Activated B cell treated with CpG ODN at 0.5 μM for 24 hours (primary cell): Measurements from ENCODE around the gene USP25. TPM values are rescaled to one million over a fixed set of nuclear protein-coding genes. Genes with fewer than 3 reads are reported as not detected.
A peak's percentile ranks its signal among the peaks of the same experiment; 100 is the strongest.

Experiments
- ATAC-seq: fragments of 200-7000 bp; cut with Tn5 transposase; one replicate; pipeline ENCODE4 v1.10.0; 2021; ENCODE audit warnings: low read depth, mild to moderate bottlenecking, moderate library complexity
- CTCF ChIA-PET: fragments of 350-600 bp; sonication (Branson Sonifier 250); formaldehyde crosslinking; loops from one replicate; lab custom pipeline; 2021; ENCODE audit warnings: antibody characterized with exemption; lab: Charles Lee
- POLR2A ChIA-PET: fragments of 350-600 bp; sonication (Branson Sonifier 250); formaldehyde crosslinking; loops from one replicate; lab custom pipeline; 2021; ENCODE audit warnings: antibody characterized with exemption; lab: Charles Lee
- DNase-seq: peaks from one replicate; pipeline ENCODE4 v3.0.0; 2022
- H3K27ac Mint-ChIP-seq: one replicate; pipeline ENCODE4 v1.8.0; 2020; ENCODE audit warnings: mixed read lengths
- H3K27me3 Mint-ChIP-seq: one replicate; pipeline ENCODE4 v1.8.0; 2021; ENCODE audit warnings: mixed read lengths
- H3K36me3 Mint-ChIP-seq: one replicate; pipeline ENCODE4 v1.8.0; 2021; ENCODE audit warnings: low read depth, mixed read lengths
- H3K4me1 Mint-ChIP-seq: one replicate; pipeline ENCODE4 v1.8.0; 2021; ENCODE audit warnings: mixed read lengths
- H3K4me3 Mint-ChIP-seq: one replicate; pipeline ENCODE4 v1.8.0; 2020; ENCODE audit warnings: mild to moderate bottlenecking, mixed read lengths
- H3K9me3 Mint-ChIP-seq: one replicate; pipeline ENCODE4 v1.8.0; 2020; ENCODE audit warnings: mixed read lengths
- CTCF ChIP-seq: fragments of 200-600 bp; IDR thresholded peaks from one replicate; pipeline ENCODE4 v1.8.0; 2022; ENCODE audit warnings: antibody characterized with exemption, mild to moderate bottlenecking
- intact Hi-C: fragments of 100-400 bp; cut with micrococcal nuclease; formaldehyde crosslinking; loops from one replicate; pipeline ENCODE4 v1.15.1; 2024
- total RNA-seq: library from RNA; stranded (reverse); gene quantifications from 2 replicates; pipeline ENCODE4 v1.2.3, GENCODE V29; 2022

The USP25 gene
- total RNA-seq, 1 donor from 2014 or later = 38.3 TPM

GRCh38 chr21:15870819-15871218, 141.0 kb downstream of the USP25 start:
- Mint-ChIP-seq H3K4me1 (peaks cover 14% of the 10 kb centered on the region), H3K9me3 (peaks cover 4% of the 10 kb centered on the region), H3K4me3 (peak overlapping the region; percentile 24), H3K27me3 (no peaks in the 10 kb centered on the region), H3K27ac (no peak overlapping the region), H3K36me3 (peaks cover 62% of the 10 kb centered on the region)
- no peak for TF ChIP-seq CTCF
- intact Hi-C loops = loop anchor here (10.0 kb wide), 1 partner anchor 136 kb away; no protein-coding TSS in a partner anchor
- ATAC-seq (no peak), DNase-seq (no peak)
- CTCF ChIA-PET = no interaction called here
- POLR2A ChIA-PET = no interaction called here

GRCh38 chr21:15872236-15872635, 142.5 kb downstream of the USP25 start:
- no peak for ATAC-seq
- POLR2A ChIA-PET = no interaction called here
- H3K36me3 Mint-ChIP-seq = peaks cover 63% of the 10 kb centered on the region

GRCh38 chr21:15874615-15875014, 144.8 kb downstream of the USP25 start:
- POLR2A ChIA-PET = no interaction called here
- ATAC-seq = no peak
- intact Hi-C loops = loop anchor here (10.0 kb wide), 1 partner anchor 140 kb away; no protein-coding TSS in a partner anchor

More at GRCh38 chr21:15872236-15872635, 142.5 kb downstream of the USP25 start:
- H3K4me3 Mint-ChIP-seq = no peak overlapping the region
- no peaks in the 10 kb centered on the region for H3K27me3 Mint-ChIP-seq
- peaks cover 14% of the 10 kb centered on the region for H3K4me1 Mint-ChIP-seq
- no peak overlapping the region for H3K27ac Mint-ChIP-seq
- DNase-seq = no peak
- H3K9me3 Mint-ChIP-seq = peaks cover 5% of the 10 kb centered on the region
- intact Hi-C loops = loop anchor here (10.0 kb wide), 1 partner anchor 137 kb away; no protein-coding TSS in a partner anchor
- CTCF ChIA-PET = no interaction called here
- no peak for TF ChIP-seq CTCF

GRCh38 chr21:15875286-15875685, 145.5 kb downstream of the USP25 start:
- ATAC-seq = no peak
- intact Hi-C loops = loop anchor here (10.0 kb wide), 1 partner anchor 140 kb away; no protein-coding TSS in a partner anchor
- peaks cover 9% of the 10 kb centered on the region for H3K4me1 Mint-ChIP-seq
- H3K27ac Mint-ChIP-seq = no peak overlapping the region
- TF ChIP-seq CTCF = no peak
- POLR2A ChIA-PET = no interaction called here
- peaks cover 5% of the 10 kb centered on the region for H3K9me3 Mint-ChIP-seq
- DNase-seq = no peak
- H3K36me3 Mint-ChIP-seq = peaks cover 62% of the 10 kb centered on the region
- no peak overlapping the region for H3K4me3 Mint-ChIP-seq
- H3K27me3 Mint-ChIP-seq = no peaks in the 10 kb centered on the region
- CTCF ChIA-PET = no interaction called here

More at GRCh38 chr21:15874615-15875014, 144.8 kb downstream of the USP25 start:
- peaks cover 63% of the 10 kb centered on the region for H3K36me3 Mint-ChIP-seq
- no peak for DNase-seq
- no peak overlapping the region for H3K27ac Mint-ChIP-seq
- no peak overlapping the region for H3K4me3 Mint-ChIP-seq
- TF ChIP-seq CTCF = no peak
- peaks cover 14% of the 10 kb centered on the region for H3K4me1 Mint-ChIP-seq
- H3K27me3 Mint-ChIP-seq = no peaks in the 10 kb centered on the region
- peaks cover 5% of the 10 kb centered on the region for H3K9me3 Mint-ChIP-seq
- CTCF ChIA-PET = no interaction called here

GRCh38 chr21:15893902-15894301, 164.1 kb downstream of the USP25 start:
- TF ChIP-seq CTCF = no peak
- no peak for ATAC-seq
- Mint-ChIP-seq H3K9me3 (no peaks in the 10 kb centered on the region), H3K4me1 (no peaks in the 10 kb centered on the region), H3K27ac (no peak overlapping the region), H3K36me3 (no peaks in the 10 kb centered on the region), H3K27me3 (no peaks in the 10 kb centered on the region), H3K4me3 (no peak overlapping the region)
- POLR2A ChIA-PET = no interaction called here
- no peak for DNase-seq
- CTCF ChIA-PET = no interaction called here
- intact Hi-C loops = loop anchor here (10.0 kb wide), 1 partner anchor 59 kb away; no protein-coding TSS in a partner anchor
